Sigmoid colon (tissue), 4 donors: Measurements from ENCODE around the gene EIF4E.

Experiments used
- EP300 ChIP-seq, 4 donors: sonication (generic); formaldehyde crosslinking; IDR thresholded peaks; one replicate each; pipeline ENCODE4 v1.6.1; 2017; ENCODE audit warnings: antibody characterized with exemption in 4 of 4
- TF ChIP-seq, protein P1 (sequence below), 4 experiments: fragments of 450-650 bp in 3 of 4; fragments of 200-600 bp in 1 of 4; IDR thresholded peaks; one replicate each; pipeline ENCODE4 v1.5.1; 2016 to 2019; ENCODE audit warnings: antibody characterized with exemption in 4 of 4, mild to moderate bottlenecking in 3 of 4, moderate library complexity in 2 of 4

DNA sequence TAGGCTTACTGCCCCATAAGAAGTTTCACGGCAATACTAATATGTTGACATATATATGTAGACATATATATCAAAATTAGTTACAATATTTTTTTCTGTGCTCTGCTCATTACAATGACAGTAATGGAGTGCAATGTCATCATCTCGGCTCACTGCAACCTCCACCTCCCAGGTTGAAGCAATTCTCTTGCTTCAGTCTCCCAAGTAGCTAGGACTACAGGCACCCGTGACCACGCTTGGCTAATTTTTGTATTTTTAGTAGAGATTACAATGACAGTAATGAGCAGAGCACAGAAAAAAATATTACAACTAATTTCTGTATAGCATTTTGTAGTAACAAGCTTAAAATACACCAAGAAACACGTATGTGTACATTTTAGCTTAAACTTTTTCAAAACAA lies 7.6 kb downstream of the EIF4E start:
- TF ChIP-seq, protein P1, sequence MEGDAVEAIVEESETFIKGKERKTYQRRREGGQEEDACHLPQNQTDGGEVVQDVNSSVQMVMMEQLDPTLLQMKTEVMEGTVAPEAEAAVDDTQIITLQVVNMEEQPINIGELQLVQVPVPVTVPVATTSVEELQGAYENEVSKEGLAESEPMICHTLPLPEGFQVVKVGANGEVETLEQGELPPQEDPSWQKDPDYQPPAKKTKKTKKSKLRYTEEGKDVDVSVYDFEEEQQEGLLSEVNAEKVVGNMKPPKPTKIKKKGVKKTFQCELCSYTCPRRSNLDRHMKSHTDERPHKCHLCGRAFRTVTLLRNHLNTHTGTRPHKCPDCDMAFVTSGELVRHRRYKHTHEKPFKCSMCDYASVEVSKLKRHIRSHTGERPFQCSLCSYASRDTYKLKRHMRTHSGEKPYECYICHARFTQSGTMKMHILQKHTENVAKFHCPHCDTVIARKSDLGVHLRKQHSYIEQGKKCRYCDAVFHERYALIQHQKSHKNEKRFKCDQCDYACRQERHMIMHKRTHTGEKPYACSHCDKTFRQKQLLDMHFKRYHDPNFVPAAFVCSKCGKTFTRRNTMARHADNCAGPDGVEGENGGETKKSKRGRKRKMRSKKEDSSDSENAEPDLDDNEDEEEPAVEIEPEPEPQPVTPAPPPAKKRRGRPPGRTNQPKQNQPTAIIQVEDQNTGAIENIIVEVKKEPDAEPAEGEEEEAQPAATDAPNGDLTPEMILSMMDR (IDR thresholded peaks at IDR 0.05) = no peak
- no peak for TF ChIP-seq EP300 (IDR thresholded peaks at IDR 0.05)
